ENCODE data around the gene FAM216B.

DNA sequence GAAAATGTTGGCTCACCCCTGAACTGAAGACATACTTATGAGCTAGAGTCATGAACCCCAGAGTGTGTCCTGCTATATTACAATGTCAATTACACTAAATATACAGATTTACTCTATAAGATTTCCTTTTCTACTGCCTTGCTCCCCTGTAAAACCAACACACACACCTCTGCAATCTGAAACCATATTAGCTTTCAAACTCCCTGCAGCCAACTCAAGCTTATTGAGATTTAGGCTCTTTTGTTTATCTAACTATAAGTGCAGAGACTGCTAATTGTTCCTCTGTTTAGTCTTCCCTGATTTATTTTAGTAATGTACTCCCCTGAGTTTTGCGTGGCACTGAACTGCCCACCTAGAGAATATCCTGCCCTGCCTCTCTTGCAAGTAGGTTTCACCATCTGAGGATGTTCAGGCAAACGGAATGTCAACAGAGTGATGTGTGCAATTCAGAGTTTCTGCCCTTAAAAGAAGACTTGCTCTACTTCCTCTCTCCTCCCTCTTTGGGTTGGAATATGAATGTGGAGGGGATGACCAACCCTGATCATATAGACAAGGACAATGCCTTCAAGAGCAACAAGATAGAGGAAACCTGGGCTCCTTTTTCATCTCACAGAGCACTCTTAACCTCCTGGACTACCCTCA is 22.3 kb downstream of the FAM216B start:
- TF ChIP-seq, protein P1, sequence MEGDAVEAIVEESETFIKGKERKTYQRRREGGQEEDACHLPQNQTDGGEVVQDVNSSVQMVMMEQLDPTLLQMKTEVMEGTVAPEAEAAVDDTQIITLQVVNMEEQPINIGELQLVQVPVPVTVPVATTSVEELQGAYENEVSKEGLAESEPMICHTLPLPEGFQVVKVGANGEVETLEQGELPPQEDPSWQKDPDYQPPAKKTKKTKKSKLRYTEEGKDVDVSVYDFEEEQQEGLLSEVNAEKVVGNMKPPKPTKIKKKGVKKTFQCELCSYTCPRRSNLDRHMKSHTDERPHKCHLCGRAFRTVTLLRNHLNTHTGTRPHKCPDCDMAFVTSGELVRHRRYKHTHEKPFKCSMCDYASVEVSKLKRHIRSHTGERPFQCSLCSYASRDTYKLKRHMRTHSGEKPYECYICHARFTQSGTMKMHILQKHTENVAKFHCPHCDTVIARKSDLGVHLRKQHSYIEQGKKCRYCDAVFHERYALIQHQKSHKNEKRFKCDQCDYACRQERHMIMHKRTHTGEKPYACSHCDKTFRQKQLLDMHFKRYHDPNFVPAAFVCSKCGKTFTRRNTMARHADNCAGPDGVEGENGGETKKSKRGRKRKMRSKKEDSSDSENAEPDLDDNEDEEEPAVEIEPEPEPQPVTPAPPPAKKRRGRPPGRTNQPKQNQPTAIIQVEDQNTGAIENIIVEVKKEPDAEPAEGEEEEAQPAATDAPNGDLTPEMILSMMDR (IDR thresholded peaks at IDR 0.05; ENCODE audit: insufficient read depth, low read length, poor library complexity, severe bottlenecking), result no peak
- TF ChIP-seq EZH2phosphoT487 (conservative IDR thresholded peaks at IDR 0.05; ENCODE audit: low read length), result no peak
